Keratinocyte (primary cell): ENCODE results near the gene ABHD6.

Experiments
- EZH2 ChIP-seq: IDR thresholded peaks from one replicate; pipeline ENCODE4 v1.6.1; 2012; ENCODE audit warnings: inconsistent platforms, mild to moderate bottlenecking, low read length, moderate library complexity
- TF ChIP-seq, protein P1 (sequence below), 3 experiments: IDR thresholded peaks in 1 of 3; conservative IDR thresholded peaks in 1 of 3; optimal IDR thresholded peaks in 1 of 3; 2 replicates in 2 of 3; 3 replicates in 1 of 3; pipeline versions ENCODE3 to v1.5.1; 2011; ENCODE audit warnings: low read length in 3 of 3, mild to moderate bottlenecking in 3 of 3, moderate library complexity in 2 of 3, control low read depth in 1 of 3, inconsistent platforms in 1 of 3; ENCODE audit not compliant: insufficient read depth in 2 of 3; ENCODE audit errors: extremely low read depth in 1 of 3

DNA sequence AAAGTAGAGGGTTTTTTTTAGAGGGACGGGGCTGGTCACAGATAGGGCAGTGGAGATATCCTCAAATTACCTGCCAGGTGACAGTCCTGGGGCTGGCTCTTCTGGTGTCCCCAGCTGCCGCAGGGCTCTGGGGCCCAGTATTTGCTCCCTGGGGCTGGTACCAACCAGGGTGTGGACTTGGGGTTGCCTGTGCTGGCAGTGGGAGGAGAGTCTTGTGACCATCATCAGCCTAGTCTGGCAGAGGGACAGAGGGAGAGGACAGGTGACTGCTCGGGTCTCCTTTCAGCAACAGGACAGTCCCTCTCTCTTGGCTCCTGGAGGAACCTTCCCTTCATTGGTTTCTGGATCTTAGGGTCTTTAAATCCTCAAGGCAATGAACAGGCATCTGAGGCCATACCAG is 60.6 kb downstream of the ABHD6 start:
- TF ChIP-seq, protein P1, sequence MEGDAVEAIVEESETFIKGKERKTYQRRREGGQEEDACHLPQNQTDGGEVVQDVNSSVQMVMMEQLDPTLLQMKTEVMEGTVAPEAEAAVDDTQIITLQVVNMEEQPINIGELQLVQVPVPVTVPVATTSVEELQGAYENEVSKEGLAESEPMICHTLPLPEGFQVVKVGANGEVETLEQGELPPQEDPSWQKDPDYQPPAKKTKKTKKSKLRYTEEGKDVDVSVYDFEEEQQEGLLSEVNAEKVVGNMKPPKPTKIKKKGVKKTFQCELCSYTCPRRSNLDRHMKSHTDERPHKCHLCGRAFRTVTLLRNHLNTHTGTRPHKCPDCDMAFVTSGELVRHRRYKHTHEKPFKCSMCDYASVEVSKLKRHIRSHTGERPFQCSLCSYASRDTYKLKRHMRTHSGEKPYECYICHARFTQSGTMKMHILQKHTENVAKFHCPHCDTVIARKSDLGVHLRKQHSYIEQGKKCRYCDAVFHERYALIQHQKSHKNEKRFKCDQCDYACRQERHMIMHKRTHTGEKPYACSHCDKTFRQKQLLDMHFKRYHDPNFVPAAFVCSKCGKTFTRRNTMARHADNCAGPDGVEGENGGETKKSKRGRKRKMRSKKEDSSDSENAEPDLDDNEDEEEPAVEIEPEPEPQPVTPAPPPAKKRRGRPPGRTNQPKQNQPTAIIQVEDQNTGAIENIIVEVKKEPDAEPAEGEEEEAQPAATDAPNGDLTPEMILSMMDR (optimal IDR thresholded peaks at IDR 0.05 in 1 of 3, IDR thresholded peaks at IDR 0.05 in 1 of 3, conservative IDR thresholded peaks at IDR 0.05 in 1 of 3; ENCODE audit: extremely low read depth in 1 of 3, insufficient read depth in 2 of 3, low read length in 3 of 3), result no peak
- TF ChIP-seq EZH2, result no peak
